Measurements from ENCODE around the gene HAPLN2.

HAPLN2 gene

GRCh38 chr1:156592158-156592909 lies 26.9 kb upstream of the HAPLN2 start:
- no peak for TF ChIP-seq CTCF (conservative IDR thresholded peaks at IDR 0.05; ENCODE audit: low read depth, low read length)
- DNase-seq (ENCODE audit: low read depth): no peak

GRCh38 chr1:156592910-156593660 lies 26.1 kb upstream of the HAPLN2 start:
- H3K4me3 ChIP-seq (ENCODE audit: low read length): peak overlapping the region; percentile 65
- DNase-seq (ENCODE audit: low read depth): no peak
- TF ChIP-seq CTCF (conservative IDR thresholded peaks at IDR 0.05; ENCODE audit: low read depth, low read length): no peak

More at GRCh38 chr1:156592158-156592909, 26.9 kb upstream of the HAPLN2 start:
- H3K4me3 ChIP-seq (ENCODE audit: low read length): peak overlapping the region; percentile 65

GRCh38 chr1:156593661-156593989 lies 25.6 kb upstream of the HAPLN2 start:
- no peak for TF ChIP-seq CTCF (conservative IDR thresholded peaks at IDR 0.05; ENCODE audit: low read depth, low read length)
- no peak overlapping the region for H3K4me3 ChIP-seq (ENCODE audit: low read length)
- no peak for DNase-seq (ENCODE audit: low read depth)

GRCh38 chr1:156594190-156594589 lies 25.0 kb upstream of the HAPLN2 start:
- no peak for DNase-seq (ENCODE audit: low read depth)
- H3K4me3 ChIP-seq (ENCODE audit: low read length): no peak overlapping the region

GRCh38 chr1:156595016-156595415 lies 24.2 kb upstream of the HAPLN2 start:
- DNase-seq (ENCODE audit: low read depth): no peak
- H3K4me3 ChIP-seq (ENCODE audit: low read length): no peak overlapping the region
- no peak for TF ChIP-seq CTCF (conservative IDR thresholded peaks at IDR 0.05; ENCODE audit: low read depth, low read length)

More at GRCh38 chr1:156594190-156594589, 25.0 kb upstream of the HAPLN2 start:
- no peak for TF ChIP-seq CTCF (conservative IDR thresholded peaks at IDR 0.05; ENCODE audit: low read depth, low read length)

- no peak for DNase-seq (ENCODE audit: low read depth)
- no peak for TF ChIP-seq CTCF (conservative IDR thresholded peaks at IDR 0.05; ENCODE audit: low read depth, low read length)
These were observed 22.8 kb upstream of the HAPLN2 start for GRCh38 chr1:156596426-156596825.

GRCh38 chr1:156598125-156598524 lies 21.1 kb upstream of the HAPLN2 start:
- no peak overlapping the region for H3K4me3 ChIP-seq (ENCODE audit: low read length)
- TF ChIP-seq CTCF (conservative IDR thresholded peaks at IDR 0.05; ENCODE audit: low read depth, low read length): no peak
- DNase-seq (ENCODE audit: low read depth): no peak

More at GRCh38 chr1:156596426-156596825, 22.8 kb upstream of the HAPLN2 start:
- H3K4me3 ChIP-seq (ENCODE audit: low read length): no peak overlapping the region
